BLaER1 treated with 17β-estradiol and CSF1 and Interleukin-3, amounts not matched to agents 10 nM and 100 nM (cell line): Measurements from ENCODE around the gene STX18.

Experiments
- H3K27ac ChIP-seq, 11 experiments: shearing (Covaris generic); formaldehyde crosslinking; 2 replicates each; pipeline ENCODE4 v1.8.1; 2022
- H3K27me3 ChIP-seq, 11 experiments: shearing (Covaris generic); formaldehyde crosslinking; 2 replicates each; pipeline ENCODE4 v1.8.1; 2022
- H3K36me3 ChIP-seq, 11 experiments: shearing (Covaris generic); formaldehyde crosslinking; 2 replicates each; pipeline ENCODE4 v1.8.1; 2022
- H3K4me1 ChIP-seq, 10 experiments: shearing (Covaris generic); formaldehyde crosslinking; 2 replicates each; pipeline ENCODE4 v1.8.1; 2022
- H3K4me2 ChIP-seq, 11 experiments: shearing (Covaris generic); formaldehyde crosslinking; 2 replicates each; pipeline ENCODE4 v1.8.1; 2022
- H3K4me3 ChIP-seq, 10 experiments: shearing (Covaris generic); formaldehyde crosslinking; 2 replicates each; pipeline ENCODE4 v1.8.1; 2022
- H3K9ac ChIP-seq, 11 experiments: shearing (Covaris generic); formaldehyde crosslinking; 2 replicates each; pipeline ENCODE4 v1.8.1; 2022
- H3K9me3 ChIP-seq, 11 experiments: shearing (Covaris generic); formaldehyde crosslinking; replicated peaks in 1 of 11; 2 replicates each; pipeline ENCODE4 v1.8.1; 2022
- H4K20me1 ChIP-seq, 11 experiments: shearing (Covaris generic); formaldehyde crosslinking; 2 replicates each; pipeline ENCODE4 v1.8.1; 2022
- Cebpa-rat ChIP-seq, 11 experiments: shearing (Covaris generic); IDR thresholded peaks; 2 replicates each; pipeline ENCODE4 v1.8.1; 2022

STX18 gene

DNA sequence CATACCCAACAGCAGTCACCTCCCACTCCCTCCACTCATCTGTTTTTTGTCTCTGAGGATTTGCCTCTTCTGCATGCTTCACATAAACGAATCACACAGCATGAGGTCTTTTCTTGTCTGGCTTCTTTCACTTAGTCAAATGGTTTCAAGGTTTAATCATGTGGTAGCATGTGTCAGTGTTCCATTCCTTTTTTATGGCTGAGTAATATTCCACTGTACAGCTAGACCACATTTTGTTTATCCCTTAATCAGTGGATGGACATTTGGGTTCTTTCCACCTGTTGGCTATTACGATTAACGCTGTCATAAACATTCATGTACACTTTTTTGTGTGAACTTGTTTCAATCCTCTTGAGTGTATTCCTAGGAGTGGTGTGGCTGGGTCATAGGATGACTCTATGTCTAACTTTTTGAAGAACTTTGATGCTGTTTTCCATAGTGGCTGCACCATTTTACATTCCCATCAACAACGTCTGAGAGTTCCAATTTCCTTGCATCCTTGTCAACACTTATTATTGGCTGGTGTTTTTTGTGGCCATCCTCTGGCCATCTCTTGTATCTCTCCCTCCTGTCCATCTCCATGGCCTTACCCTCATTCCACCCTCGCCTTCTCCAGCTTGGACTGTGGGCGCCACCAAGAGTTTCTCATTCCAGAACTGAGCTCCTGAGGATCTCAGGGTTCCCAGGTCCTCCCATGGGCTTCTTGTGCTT, 167.3 kb downstream of the STX18 start:
- no peak overlapping the region for H3K27ac ChIP-seq
- H3K9ac ChIP-seq, result no peak overlapping the region
- no peak overlapping the region for H3K4me3 ChIP-seq
- peaks cover 0 to 9% (median 7%) of the 10 kb centered on the region in 11 experiments; a peak in 7 of 22 replicates for H3K9me3 ChIP-seq
- H3K4me2 ChIP-seq, result no peak overlapping the region
- no peaks in the 10 kb centered on the region for H3K27me3 ChIP-seq
- no peaks in the 10 kb centered on the region for H3K4me1 ChIP-seq
- H4K20me1 ChIP-seq, result no peaks in the 10 kb centered on the region
- H3K36me3 ChIP-seq, result no peaks in the 10 kb centered on the region
- no peak for TF ChIP-seq Cebpa-rat (IDR thresholded peaks at IDR 0.05)
